HG02678 (cell line): ENCODE results near the gene TRPM2.
"Not testable (repeated sequence)": the region's sequence is repeated elsewhere in the genome, so short reads cannot be mapped to it uniquely, and the experiment has no call there.

Experiments used
- ATAC-seq: cut with Tn5 transposase; IDR thresholded peaks from one replicate; pipeline ENCODE4 v1.9.1; 2021; ENCODE audit warnings: mild to moderate bottlenecking, moderate library complexity; ENCODE audit not compliant: unreplicated experiment

TRPM2 gene

DNA sequence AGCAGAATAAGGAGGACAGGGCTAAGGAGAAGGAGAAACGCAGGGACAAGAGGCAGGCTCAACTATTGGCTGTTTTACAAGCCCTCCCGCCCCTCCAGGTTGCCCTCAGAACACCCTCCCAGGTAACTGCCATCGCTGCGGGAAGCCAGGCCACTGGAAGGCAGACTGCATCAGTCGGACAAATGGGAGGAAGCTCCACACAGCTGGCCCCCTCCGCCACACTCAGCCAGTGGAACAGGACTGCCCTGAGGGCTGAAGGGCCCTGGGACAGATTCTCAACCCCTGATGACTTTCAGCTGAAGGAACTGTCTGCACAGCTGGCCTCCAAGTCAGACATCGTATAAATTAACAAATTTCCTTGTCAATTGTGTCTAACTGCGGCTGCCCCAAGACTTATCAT is 123.7 kb downstream of the TRPM2 start:
- ATAC-seq: no peak

DNA sequence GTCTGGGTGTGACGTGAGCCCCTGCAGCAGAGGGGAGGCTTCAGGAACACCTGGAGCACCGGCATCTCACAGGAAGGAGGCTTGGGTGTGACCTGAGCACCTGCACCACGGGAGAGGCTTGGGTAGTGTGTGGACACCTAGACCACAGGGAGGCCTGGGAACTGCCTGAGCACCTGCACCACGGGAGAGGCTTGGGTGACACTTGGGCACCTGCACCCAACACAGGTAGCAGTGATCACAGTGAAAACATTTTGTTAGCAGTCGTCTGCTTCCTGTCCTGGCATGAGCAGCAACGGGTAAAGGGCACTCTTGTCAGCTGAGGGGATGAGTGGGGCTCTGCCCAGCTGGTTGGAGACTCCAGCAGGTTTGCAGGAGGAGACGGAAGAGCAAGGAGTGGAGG is 124.3 kb downstream of the TRPM2 start:
- ATAC-seq: no peak

DNA sequence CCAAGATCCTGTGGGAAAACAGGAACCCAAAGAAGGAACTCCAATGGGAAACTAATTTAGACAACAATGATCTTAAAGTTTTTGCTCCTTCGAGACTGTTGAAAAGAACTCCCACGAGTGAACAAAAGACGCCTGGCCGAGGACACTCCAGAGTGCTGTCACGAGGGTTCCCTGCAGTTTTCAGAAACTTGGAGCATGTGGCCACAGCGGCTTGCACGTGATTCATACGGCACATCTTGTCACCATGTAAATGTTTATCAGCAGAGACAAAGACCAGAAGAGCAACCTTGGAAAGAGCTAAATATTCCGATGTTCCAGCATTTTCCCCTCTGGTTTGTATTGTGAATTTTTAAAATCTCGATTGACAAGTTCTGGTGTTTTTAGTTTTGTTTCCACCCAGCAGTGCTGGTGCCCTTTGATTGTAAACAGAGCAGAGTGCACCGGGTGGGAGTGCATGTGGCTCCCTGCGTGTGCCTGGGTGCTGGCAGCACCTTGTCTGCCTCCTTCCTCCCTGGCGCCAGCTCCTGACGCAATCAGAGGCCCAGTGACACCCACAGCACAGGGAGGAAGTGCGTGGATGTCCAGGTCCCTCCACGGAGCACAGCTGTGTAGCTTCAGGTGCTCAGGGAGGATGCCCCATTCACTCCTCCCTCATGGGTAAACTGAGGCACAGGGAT is 124.8 kb downstream of the TRPM2 start:
- no peak for ATAC-seq

DNA sequence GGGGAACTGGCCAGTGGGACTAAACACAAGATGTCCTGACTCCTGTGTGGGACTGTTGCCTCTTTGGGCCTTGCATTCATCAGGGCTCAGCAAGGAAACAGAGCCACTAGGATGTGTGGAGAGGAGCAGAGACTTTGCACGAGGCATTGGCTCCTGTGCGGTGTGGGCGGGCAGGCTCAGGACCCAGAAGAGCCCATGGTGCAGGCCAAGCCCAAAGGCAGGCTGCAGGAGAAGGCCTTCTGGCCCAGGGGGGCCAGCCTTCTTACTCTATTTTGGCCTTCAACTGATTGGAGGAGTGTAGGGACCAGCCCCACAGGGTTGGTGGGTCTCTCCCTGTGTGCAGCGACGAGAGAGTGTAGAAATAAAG is 125.4 kb downstream of the TRPM2 start:
- no peak for ATAC-seq

DNA sequence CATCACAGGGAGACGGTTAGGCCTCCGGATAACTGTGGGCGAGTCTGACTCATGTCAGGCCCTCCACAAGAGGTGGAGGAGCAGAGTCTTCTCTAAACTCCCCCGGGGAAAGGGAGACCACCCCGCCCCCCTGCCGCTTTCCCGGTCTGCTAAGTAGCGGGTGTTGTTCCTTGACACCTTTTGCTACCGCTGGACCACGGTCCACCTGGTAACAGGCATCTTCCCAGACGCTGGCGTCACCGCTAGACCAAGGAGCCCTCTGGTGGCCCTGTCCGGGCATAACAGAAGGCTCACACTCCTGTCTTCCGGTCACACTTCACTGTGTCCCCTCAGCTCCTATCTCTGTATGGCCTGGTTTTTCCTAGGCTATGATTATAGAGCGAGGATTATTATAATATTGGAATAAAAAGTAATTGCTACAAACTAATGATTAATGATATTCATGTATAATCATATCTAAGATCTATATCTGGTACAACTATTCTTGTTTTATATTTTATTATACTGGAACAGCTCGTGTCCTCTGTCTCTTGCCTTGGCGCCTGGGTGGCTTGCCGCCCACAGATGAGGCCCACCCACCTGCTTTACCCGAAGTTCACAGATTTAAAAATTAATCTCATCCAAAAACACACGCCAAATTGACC is 126.3 kb downstream of the TRPM2 start:
- ATAC-seq: not testable (repeated sequence)

DNA sequence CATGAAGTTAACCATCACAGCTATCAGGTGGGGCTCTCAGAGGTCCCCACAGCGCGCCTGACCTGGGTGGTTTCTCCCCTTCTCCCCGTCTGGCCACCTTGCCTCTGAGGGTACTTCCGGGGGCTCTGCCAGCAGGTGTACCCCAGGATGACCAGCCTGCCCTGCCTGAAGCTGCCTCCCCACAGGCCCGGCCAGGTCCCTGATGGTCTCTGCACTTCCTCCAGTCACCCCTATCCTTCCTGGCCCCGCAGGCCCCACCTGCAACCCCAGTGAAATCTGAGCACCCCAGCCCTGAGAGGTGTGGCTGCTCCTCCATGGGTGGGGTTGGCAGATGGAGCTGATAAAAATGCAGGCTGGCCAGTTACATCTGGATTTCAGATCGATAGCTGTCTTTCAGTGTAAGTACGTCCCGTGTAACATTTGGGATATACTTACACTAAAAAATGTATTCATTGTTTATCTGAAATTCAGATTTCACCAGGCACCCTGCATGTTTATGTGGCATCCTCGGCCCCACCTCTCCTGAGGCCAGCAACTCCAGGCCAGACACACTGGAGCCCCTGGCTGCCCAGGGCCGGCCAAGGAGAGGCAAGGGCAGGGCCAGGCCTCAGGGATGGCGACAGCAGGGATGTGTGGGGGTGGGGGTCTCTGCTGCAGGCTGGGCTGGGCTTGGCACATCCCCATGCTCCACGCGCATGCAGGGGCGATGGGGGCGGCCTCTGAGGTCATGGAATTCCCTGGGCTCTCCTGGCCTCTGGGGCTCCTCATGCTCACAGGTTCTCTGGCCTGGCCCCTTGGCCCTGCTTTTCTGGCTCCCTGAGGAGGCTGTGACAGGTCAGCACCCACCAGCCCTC is 127.0 kb downstream of the TRPM2 start:
- ATAC-seq: no peak

DNA sequence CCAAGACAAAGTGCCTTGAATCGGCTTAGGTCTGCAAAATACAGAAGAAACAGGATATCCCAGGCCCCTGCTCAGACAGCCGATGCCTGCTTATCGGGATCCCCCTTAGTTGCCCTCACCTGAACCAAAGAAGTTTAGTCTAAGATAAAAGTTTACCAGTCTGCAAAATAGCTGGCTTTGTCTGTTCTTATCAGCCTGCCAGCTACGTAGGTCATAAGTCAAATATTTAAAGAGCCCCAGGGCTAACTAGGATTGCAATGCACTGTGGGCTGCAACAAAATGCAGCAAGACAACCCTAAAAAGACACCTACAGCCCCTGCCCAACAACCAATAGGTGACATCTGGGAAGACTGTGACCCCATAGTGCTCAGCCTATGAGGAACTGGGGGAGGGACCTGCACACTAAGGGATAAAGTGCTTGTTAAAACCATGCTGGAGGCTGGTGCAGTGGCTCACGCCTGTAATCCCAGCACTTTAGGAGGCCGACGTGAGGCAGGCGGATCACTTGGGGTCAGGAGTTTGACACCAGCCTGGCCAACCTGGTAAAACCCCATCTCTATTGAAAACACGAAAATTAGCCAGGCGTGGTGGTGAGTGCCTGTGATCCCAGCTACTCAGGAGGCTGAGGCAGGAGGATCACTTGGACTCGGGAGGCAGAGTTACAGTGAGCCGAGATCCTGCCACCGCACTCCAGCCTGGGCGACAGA is 129.3 kb downstream of the TRPM2 start:
- no peak for ATAC-seq

DNA sequence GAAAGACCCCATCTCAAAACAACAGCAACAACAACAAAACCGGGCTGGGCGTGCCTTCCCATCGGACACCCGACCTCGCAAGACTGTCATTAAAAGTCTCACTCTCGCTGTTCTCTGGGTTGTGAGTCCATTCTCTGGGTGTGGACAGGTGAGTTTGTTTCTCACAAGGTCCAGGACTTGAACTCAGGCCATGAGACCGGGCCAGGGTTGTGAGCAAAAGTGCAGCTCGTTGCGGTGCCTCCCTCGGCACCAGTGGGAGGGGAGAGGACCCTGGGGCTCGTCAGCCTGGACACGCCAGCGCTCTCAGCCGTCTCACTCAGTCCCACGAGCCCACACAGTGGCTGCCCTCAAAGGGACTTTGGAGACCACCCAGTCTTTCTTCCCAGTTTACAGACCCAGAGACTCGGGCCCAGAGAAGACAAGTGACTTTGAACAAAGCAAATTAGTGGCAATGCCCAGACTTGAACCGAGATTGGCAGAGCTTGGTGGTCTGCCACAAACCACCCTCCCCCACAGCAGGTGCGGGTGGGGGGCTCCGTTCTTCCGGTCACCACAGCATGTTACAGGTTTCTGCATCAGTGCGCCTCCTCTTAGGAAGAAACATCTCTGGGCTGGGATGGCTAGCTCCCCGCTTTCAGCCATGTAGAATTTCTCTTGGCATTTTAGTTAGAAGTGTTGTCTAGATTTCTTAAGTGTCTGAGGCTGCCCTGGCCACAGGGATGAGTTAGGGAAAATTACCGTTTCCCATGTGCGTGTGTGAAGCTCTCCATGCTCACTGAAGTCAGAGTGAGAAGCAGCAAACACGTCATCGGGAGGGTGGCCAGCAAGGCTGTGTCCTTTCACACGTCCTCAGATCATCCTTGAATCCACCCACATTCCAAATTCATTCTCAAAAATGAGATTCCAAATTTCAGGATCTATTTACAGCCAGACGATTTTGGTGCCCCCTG is 130.1 kb downstream of the TRPM2 start:
- no peak for ATAC-seq

DNA sequence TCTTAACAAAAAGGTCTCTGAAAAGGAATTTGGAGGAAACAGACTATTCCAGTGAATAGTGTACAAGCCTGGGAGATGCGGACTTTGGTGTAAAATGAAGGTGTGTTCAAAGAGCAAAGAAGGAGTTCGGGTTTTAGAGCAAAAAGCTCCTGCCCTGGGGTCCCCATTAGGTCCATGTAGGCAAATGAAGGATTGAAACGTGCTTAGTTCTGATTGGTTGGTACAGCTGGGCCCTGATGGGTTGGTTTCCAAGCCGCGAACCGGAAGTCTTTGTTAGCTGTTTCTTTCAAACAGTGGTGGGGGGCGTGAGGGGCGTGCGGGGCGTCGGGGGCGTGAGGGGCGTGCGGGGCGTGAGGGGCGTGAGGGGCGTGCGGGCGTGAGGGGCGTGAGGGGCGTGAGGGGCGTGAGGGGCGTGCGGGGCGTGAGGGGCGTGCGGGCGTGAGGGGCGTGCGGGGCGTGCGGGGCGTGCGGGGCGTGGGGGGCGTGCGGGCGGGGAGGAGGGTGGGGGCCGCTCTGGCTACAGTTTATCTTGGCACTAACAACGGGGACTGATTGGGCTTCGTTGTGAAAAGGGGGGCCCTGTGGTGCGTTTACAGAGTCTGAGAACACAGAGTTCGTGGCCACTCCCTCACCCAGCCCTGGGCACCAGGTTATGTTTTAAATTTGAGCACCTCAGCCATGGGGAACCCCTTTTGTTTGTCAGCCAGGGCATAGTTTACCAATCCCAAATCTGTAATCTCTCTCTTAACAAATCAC is 131.3 kb downstream of the TRPM2 start:
- ATAC-seq: no peak

DNA sequence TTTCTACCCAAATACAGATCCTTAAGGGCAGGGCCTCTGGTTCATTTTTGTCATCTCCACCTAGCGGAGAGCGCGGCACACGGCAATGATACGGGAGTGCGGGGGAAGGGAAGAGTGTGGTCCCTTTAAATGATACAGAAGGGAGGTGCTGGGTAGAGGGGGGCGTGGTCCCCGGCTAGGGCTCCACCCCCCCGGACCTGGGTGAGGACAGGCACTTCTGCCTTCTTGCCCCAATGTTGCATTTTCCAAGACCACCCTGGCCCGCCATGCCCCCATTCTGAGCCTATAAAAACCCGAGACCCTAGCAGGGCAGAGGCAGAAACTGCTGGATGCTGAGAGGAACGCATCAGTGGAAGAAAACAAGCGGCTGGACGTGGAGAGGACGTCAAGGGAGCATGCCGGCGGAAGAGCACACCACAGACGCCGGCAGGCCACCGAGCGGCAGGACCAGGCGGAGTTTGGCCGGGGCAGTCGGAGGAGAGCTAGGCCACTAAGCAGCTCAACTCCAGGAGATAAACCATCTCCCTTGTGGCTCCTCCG is 131.9 kb downstream of the TRPM2 start:
- no peak for ATAC-seq

DNA sequence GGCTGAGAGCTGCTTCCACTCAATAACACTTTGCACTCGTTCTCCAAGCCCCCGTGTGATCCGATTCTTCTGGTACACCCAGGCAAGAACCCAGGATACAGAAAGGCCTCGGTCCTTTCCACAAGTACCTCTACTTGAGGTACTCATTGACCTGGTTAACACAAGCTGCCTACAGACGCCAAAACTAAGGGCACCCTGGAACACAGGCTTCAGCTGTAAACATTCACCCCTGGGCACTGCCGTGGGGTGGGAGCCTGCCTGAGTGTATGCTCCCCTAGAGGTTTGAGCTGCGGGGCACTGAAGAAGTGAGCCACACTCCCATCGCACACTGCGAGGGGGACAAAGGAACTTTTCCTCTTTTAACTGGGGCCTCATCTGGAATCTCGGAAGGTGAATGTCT is 132.4 kb downstream of the TRPM2 start:
- no peak for ATAC-seq

DNA sequence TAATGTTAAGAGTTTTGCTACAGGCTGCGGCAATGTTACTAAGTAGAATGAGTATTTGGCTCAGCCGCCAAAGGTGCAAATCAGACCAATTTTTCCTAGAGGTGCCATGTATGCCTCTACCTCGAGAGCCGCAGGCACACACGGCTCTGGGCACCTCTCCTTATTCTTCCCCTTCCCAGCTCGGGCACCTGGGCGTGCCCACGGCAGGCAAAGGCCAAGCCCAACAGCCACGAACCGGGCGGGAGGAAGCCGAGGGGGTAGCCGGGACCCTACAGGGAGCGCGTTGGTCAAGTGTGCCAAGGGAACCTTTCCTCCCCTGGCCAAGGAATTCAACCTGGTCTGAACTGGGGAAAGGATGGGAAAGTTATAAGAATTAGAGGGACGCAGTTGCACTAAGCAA is 132.9 kb downstream of the TRPM2 start:
- no peak for ATAC-seq

DNA sequence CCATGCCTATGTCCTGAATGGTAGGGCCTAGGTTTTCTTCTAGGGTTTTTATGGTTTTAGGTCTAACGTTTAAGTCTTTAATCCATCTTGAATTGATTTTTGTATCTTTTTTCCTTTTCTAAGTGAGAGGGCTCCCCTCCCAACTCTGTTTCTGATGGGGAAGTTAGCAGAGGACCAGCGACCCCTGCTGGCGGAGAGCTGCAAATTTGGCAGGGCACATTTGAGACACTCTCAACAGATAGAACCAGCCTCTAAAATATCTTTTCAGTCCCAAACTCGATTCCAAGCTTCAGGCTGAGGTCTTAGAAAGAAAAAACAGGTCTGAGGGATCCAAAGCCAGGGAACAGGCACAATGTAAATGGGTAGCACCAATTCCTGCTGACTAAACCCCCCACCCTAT is 134.4 kb downstream of the TRPM2 start:
- no peak for ATAC-seq

DNA sequence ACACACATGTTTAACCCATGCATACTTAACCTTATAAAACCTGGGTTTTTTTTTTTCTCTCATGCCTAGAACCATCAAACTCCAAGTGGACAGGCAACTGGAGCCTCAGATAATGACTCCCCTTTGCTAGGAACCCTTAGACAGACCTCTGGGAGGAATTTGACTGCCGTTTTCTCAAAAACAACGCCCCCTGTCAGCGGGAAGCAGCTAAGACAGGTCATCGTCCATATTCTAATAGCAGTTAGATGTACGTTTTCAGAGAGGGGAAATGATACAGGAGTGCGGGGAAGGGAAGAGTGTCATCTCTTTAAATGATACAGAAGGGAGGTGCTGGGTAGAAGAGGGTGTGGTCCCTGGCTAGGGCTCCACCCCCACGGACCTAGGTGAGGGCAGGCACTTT is 136.5 kb downstream of the TRPM2 start:
- no peak for ATAC-seq

DNA sequence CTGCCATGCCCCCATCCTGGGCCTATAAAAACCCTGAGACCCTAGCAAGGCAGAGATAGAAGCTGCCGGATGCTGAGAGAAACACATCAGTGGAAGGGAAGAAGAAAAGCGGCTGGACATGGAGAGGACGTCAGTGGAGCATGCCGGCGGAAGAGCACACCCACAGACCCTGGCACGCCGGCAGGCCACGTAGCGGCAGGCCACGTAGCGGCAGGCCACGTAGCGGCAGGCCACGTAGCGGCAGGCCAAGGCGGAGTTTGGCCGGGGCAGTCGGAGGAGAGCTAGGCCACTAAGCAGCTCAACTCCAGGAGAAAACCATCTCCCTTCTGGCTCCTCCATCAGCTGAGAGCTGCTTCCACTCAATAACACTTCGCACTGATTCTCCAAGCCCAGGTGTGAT is 137.0 kb downstream of the TRPM2 start:
- no peak for ATAC-seq

DNA sequence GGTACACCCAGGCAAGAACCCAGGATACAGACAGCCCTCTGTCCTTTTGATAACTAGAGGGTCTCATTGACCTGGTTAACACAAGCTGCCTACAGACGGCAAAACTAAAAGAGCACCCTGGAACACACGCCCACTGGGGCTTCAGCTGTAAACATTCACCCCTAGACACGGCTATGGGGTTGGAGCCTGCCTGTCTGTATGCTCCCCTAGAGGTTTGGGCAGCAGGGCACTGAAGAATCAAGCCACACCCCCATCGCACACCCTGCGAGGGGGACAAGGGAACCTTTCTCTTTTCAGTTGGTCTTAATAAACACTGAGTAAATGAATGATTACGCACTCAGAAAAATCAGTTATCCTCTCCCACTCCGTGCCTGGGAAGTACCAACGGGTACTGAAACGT is 137.4 kb downstream of the TRPM2 start:
- ATAC-seq: no peak
